Right lobe of liver (tissue), 4 donors: Measurements from ENCODE around the gene PRR29.

ENCODE experiments used
- POLR2A ChIP-seq: fragments of 450-650 bp; IDR thresholded peaks from one replicate; pipeline ENCODE4 v1.6.1; 2017; ENCODE audit warnings: antibody characterized with exemption, mild to moderate bottlenecking
- TF ChIP-seq, protein P1 (sequence below), 4 donors: fragments of 200-600 bp in 3 of 4; fragments of 450-650 bp in 1 of 4; IDR thresholded peaks; one replicate each; pipeline versions ENCODE4 v1.5.1 to v1.8.0; 2016 to 2022; ENCODE audit warnings: antibody characterized with exemption in 4 of 4, mild to moderate bottlenecking in 2 of 4
- donor health status: DM: no; HTN: no; CAD: no.
- donor health status: DM: no; HTN: no; CAD: no.
- donor health status: DM: no; HTN: yes; CAD: no.

DNA sequence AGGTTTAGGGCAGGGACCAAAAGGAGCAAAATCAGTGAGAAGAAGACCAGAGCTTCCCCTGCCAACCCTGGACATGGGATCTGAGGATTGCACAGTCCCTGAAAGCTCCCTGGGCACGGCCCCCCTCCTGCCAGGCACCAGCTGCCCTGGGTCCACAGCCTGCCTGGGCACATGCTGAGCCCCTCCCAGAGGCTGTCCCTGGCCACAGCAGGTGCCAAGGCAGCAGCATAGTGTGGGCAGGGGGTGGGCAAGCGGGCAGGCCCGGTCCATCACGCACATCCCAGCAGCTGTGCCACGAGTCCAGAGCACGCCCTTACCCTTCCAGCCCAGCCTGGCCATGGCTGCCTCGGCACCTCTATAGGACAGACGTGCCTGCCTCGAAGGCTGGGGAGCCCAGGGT, 38.1 kb upstream of the PRR29 start:
- TF ChIP-seq, protein P1, sequence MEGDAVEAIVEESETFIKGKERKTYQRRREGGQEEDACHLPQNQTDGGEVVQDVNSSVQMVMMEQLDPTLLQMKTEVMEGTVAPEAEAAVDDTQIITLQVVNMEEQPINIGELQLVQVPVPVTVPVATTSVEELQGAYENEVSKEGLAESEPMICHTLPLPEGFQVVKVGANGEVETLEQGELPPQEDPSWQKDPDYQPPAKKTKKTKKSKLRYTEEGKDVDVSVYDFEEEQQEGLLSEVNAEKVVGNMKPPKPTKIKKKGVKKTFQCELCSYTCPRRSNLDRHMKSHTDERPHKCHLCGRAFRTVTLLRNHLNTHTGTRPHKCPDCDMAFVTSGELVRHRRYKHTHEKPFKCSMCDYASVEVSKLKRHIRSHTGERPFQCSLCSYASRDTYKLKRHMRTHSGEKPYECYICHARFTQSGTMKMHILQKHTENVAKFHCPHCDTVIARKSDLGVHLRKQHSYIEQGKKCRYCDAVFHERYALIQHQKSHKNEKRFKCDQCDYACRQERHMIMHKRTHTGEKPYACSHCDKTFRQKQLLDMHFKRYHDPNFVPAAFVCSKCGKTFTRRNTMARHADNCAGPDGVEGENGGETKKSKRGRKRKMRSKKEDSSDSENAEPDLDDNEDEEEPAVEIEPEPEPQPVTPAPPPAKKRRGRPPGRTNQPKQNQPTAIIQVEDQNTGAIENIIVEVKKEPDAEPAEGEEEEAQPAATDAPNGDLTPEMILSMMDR (IDR thresholded peaks at IDR 0.05), result no peak
- no peak for TF ChIP-seq POLR2A
